ENCODE measurements around the gene PRDM2. TPM values are rescaled to one million over a fixed set of nuclear protein-coding genes. Genes with fewer than 3 reads are reported as not detected.

Gene PRDM2
- total RNA-seq, 2 experiments from 2014 or later, result 56.3 to 58.4 TPM

DNA sequence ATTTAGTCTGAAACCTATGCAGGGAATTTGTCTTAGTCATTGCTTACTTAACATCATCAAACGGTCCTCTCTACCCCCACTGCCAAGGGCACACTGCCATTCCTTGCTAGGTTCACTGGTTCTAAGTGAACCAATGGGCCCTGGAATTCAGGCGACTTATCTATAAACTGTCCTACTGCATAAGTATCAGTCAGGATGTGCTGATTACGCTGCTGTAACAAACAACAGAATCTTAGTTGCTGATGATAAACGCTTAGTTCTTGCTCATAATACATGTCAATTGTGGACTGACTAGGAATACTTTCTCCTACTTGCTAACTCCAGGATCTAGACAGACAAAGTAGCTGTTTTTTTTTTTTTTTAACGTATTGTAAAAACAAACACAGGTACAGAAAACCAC lies 136.1 kb downstream of the PRDM2 start:
- Mint-ChIP-seq H3K27ac (no peak overlapping the region), H3K9me3 (no peaks in the 10 kb centered on the region), H3K36me3 (ENCODE audit: low read depth) (no peaks in the 10 kb centered on the region), H3K27me3 (peaks cover 7% of the 10 kb centered on the region), H3K4me1 (no peaks in the 10 kb centered on the region), H3K4me3 (no peak overlapping the region)
- DNase-seq, result no peak
- CTCF ChIA-PET, result no interaction called here
- POLR2A ChIA-PET, result no interaction called here

DNA sequence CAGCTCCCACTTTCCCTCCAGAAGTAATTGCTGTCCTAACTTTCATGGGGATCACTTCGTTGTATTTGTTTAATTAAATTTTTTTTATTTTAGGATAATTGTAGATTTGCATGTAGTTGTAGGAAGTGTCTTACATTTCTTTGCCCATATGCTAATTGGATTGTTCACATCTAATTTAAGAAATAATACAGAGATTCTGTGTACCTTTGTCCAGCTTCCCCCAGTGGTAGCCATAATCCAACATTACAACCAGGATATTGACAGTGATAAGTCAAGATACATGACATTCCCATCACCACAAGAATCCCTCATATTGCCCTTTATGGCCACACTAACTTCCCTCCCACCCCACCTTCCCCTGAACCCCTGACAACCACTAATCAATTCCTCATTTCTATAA lies 136.6 kb downstream of the PRDM2 start:
- POLR2A ChIA-PET, result no interaction called here
- DNase-seq, result no peak
- Mint-ChIP-seq H3K27ac (no peak overlapping the region), H3K4me3 (no peak overlapping the region), H3K4me1 (no peaks in the 10 kb centered on the region), H3K27me3 (peaks cover 7% of the 10 kb centered on the region), H3K9me3 (no peaks in the 10 kb centered on the region), H3K36me3 (ENCODE audit: low read depth) (no peaks in the 10 kb centered on the region)
- CTCF ChIA-PET, result no interaction called here

DNA sequence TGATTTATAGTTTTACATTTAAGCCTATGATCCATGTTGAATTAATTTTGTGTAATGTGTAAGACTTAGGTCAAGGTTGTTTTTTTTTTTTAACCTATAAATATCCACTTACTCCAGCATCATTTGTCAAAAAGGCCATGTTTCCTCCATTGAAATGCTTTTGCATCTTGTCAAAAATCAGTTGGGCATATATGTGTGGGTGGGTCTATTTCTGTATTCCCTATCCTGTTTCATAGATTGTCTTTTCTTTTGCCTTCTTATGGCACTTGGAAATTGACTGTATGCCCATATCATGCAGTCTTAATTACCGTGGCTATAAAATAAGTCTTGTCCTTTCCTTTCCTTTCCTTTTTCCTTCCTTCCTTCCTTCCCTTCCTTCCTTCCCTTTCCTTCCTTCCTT lies 138.2 kb downstream of the PRDM2 start:
- Mint-ChIP-seq H3K27me3 (peaks cover 18% of the 10 kb centered on the region), H3K4me1 (no peaks in the 10 kb centered on the region), H3K4me3 (no peak overlapping the region), H3K36me3 (ENCODE audit: low read depth) (no peaks in the 10 kb centered on the region), H3K27ac (no peak overlapping the region), H3K9me3 (no peaks in the 10 kb centered on the region)
- CTCF ChIA-PET, result no interaction called here
- no peak for DNase-seq
- POLR2A ChIA-PET, result no interaction called here

DNA sequence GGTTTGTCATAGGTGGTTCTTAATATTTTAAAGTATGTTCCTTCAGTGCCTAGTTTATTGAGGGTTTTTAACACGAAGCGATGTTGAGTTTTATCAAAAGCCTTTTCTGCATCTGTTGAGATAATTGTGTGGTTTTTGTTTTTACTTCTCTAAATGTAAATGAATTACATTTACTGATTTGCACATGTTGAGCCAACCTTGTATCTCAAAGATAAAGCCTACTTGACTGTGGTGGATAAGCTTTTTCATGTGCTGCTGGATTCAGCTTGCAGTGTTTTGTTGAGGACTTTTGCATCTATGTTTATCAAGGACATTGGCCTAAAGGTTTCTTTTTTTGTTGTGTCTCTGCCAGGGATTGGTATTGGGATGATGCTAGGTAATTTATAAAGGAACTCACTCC lies 142.5 kb downstream of the PRDM2 start:
- peaks cover 17% of the 10 kb centered on the region for H3K27me3 Mint-ChIP-seq
- POLR2A ChIA-PET, result no interaction called here
- CTCF ChIA-PET, result no interaction called here
- no peak overlapping the region for H3K27ac Mint-ChIP-seq
- H3K4me1 Mint-ChIP-seq, result no peaks in the 10 kb centered on the region
- H3K4me3 Mint-ChIP-seq, result no peak overlapping the region
- no peak for DNase-seq
- H3K9me3 Mint-ChIP-seq, result no peaks in the 10 kb centered on the region
- no peaks in the 10 kb centered on the region for H3K36me3 Mint-ChIP-seq (ENCODE audit: low read depth)

DNA sequence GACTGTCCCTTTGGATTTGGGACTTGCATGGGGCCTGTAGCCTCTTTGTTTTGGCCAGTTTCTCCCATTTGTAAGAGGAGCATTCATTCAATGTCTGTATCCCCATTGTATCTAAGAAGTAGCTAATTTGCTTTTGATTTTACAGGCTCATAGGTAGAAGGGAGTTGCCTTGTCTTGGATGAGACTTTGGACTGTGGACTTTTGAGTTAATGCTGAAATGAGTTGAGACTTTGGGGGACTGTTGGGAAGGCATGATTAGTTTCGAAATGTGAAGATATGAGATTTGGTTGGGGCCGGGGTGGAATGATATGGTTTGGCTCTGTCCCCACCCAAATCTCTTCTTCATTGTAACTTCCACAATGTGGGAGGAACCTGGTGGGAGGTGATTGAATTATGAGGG lies 151.7 kb downstream of the PRDM2 start:
- no peak for DNase-seq
- H3K4me3 Mint-ChIP-seq, result no peak overlapping the region
- ChIA-PET POLR2A (no interaction called here), CTCF (no interaction called here)
- H3K27ac Mint-ChIP-seq, result no peak overlapping the region
- H3K9me3 Mint-ChIP-seq, result peaks cover 11% of the 10 kb centered on the region
- H3K27me3 Mint-ChIP-seq, result peaks cover 1% of the 10 kb centered on the region
- no peaks in the 10 kb centered on the region for H3K4me1 Mint-ChIP-seq
- no peaks in the 10 kb centered on the region for H3K36me3 Mint-ChIP-seq (ENCODE audit: low read depth)

DNA sequence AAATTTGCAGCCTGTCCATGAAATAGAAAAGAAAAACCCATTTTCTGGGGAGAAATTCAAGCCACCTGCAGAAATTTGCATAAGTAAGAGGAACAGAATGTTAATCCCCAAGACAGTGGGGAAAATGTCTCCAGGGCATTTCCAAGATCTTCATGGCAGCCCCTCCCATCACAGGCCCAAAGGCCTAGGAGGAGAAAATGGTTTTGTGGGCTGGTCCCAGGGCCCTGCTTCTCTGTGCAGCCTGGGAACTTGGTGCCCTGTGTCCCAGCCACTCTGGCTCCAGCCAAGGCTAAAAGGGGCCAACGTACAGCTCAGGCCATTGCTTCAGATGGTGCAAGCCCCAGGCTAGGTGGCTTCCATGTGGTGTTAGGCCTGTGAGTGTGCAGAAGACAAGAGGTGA lies 155.6 kb downstream of the PRDM2 start:
- Mint-ChIP-seq H3K9me3 (peaks cover 12% of the 10 kb centered on the region), H3K27me3 (peaks cover 7% of the 10 kb centered on the region), H3K4me3 (no peak overlapping the region), H3K36me3 (ENCODE audit: low read depth) (no peaks in the 10 kb centered on the region), H3K4me1 (no peaks in the 10 kb centered on the region), H3K27ac (no peak overlapping the region)
- ChIA-PET POLR2A (no interaction called here), CTCF (no interaction called here)
- no peak for DNase-seq

DNA sequence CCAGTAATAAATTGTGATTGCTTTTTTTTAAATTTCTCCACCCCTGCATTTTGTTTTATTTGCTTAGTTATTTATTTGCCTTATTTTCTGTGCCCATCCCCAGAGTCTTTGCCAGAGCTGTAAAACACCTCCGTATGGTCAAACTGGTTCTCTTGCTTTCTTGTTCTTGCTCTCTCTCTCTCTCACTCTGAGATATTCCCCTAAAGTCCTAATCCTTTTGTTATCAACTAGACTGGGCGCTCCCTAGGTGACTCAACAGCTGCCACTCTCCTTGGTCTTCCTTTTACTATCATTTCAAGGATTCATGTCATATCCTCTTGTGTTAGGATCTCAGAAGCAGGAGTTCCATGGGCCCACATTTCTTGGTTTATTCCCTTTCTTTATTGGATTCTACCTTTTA lies 160.0 kb downstream of the PRDM2 start:
- CTCF ChIA-PET, result no interaction called here
- Mint-ChIP-seq H3K27me3 (peaks cover 6% of the 10 kb centered on the region), H3K9me3 (peaks cover 10% of the 10 kb centered on the region), H3K27ac (no peak overlapping the region), H3K4me3 (no peak overlapping the region), H3K4me1 (no peaks in the 10 kb centered on the region), H3K36me3 (ENCODE audit: low read depth) (no peaks in the 10 kb centered on the region)
- no peak for DNase-seq
- POLR2A ChIA-PET, result no interaction called here

DNA sequence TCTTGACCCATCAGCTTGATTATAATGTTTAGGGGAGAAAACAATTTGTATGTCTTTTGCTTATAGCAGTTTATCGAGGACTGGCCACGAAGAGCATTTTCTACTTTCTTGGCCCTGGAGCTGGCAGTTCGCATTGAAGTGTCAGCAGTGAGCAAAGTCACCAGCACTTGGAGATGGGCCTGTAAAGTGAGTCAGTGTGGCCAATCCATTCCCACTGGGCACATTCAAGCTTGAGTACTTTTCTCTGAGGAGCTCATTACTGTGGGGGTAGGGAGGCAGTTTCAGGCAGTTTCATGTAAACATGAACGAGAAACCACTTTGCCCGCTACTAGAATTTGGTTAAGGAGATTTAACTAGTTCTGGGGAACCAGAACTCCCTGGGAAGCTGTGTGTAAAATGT lies 164.8 kb downstream of the PRDM2 start:
- DNase-seq, result no peak
- ChIA-PET CTCF (no interaction called here), POLR2A (no interaction called here)
- no peaks in the 10 kb centered on the region for H3K36me3 Mint-ChIP-seq (ENCODE audit: low read depth)
- H3K9me3 Mint-ChIP-seq, result no peaks in the 10 kb centered on the region
- H3K4me1 Mint-ChIP-seq, result no peaks in the 10 kb centered on the region
- H3K27ac Mint-ChIP-seq, result no peak overlapping the region
- H3K27me3 Mint-ChIP-seq, result peaks cover 4% of the 10 kb centered on the region
- no peak overlapping the region for H3K4me3 Mint-ChIP-seq

DNA sequence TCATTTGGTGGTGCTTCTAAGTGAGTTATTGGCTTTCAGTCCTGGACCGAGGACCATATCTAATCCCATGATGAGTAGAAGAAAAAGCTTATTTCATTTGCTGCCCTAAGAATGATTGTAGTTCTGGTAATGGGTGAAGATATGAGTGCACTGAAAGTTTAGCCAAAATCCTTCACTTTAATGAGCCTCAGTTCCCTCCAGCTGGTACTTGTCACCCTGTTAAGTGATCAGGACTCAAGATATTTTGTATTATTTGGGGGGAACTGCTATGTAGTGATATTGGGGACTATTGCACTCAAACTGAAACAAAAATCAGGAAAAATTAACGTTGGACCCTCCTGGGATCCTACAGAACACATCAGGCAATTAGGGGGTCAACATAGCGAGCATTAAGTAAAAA lies 165.9 kb downstream of the PRDM2 start:
- ChIA-PET POLR2A (no interaction called here), CTCF (no interaction called here)
- Mint-ChIP-seq H3K36me3 (ENCODE audit: low read depth) (no peaks in the 10 kb centered on the region), H3K27ac (no peak overlapping the region), H3K4me1 (no peaks in the 10 kb centered on the region), H3K9me3 (no peaks in the 10 kb centered on the region), H3K4me3 (no peak overlapping the region), H3K27me3 (no peaks in the 10 kb centered on the region)
- DNase-seq, result no peak

DNA sequence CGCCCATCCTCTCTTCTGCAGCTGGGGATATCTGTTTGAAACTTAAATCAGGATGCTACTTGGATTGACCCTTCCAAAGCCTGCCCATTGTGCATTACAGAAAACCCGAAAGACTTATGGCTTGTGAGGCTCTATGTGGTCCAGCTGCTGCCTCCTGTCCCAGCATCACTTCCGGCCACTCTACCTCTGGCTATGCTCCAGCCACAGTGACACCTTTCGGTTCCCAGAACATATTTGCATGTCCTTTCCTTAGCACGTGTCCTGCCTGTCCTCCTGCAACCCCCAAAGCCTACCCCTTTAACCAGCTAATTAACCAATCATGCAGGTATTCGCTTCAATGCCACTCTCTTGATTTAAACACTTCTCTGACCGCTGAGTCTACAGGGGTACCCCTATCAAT lies 167.6 kb downstream of the PRDM2 start:
- CTCF ChIA-PET, result no interaction called here
- no peak overlapping the region for H3K4me3 Mint-ChIP-seq
- H3K36me3 Mint-ChIP-seq (ENCODE audit: low read depth), result no peaks in the 10 kb centered on the region
- no peak for DNase-seq
- POLR2A ChIA-PET, result no interaction called here
- H3K27me3 Mint-ChIP-seq, result no peaks in the 10 kb centered on the region
- H3K4me1 Mint-ChIP-seq, result no peaks in the 10 kb centered on the region
- H3K9me3 Mint-ChIP-seq, result no peaks in the 10 kb centered on the region
- no peak overlapping the region for H3K27ac Mint-ChIP-seq

DNA sequence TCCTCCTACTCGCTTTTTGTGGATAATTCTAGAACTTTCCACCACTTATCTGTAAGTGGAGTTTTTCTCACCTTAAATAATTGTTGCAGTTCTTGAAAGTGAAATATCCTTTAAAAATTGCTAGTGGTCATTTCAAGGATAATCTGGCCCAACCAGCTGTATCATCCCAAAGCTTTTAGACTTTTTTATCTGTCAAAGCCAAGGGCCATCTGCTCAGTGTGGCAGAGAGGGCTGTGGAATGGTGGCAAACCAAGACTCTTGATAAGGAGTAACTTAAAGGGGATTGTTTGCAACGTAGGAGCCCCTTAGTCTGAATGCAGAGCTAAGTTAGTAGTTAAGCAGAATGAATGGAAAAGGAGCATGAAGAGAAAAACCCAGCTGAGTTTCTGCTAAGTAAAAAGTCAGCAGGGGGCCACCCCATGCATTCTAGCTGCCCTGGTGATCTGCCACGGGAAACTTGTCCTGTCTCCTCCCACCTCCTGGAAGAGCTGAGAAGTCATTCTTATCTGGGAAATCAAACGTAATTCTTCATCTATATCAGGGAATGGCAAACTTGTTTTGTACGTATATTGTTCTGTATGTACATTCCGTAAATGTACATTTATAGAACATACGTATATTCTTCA lies 169.3 kb downstream of the PRDM2 start:
- Mint-ChIP-seq H3K4me1 (no peaks in the 10 kb centered on the region), H3K27ac (no peak overlapping the region), H3K4me3 (no peak overlapping the region), H3K36me3 (ENCODE audit: low read depth) (no peaks in the 10 kb centered on the region), H3K9me3 (no peaks in the 10 kb centered on the region), H3K27me3 (no peaks in the 10 kb centered on the region)
- CTCF ChIA-PET, result no interaction called here
- POLR2A ChIA-PET, result no interaction called here
- DNase-seq, result no peak

DNA sequence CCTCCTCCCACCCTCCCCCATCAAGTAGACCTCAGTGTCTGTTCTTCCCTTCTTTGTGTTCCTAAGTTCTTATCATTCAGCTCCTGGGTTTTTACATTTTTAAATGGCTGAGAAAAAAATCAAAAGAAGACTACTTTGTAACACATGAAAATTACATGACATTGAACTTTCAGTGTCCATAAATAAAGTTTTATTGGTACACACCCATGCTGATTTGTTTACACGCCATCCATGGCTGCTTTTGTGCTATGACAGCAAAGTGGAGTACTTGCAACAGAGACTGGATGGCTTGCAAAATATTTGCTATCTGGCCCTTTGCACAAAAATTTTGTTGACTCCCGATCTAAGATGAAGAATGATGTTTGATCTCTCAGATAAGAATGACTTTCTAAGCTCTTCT lies 171.4 kb downstream of the PRDM2 start:
- Mint-ChIP-seq H3K4me1 (no peaks in the 10 kb centered on the region), H3K27me3 (no peaks in the 10 kb centered on the region), H3K9me3 (no peaks in the 10 kb centered on the region), H3K36me3 (ENCODE audit: low read depth) (no peaks in the 10 kb centered on the region), H3K27ac (no peak overlapping the region), H3K4me3 (no peak overlapping the region)
- POLR2A ChIA-PET, result no interaction called here
- DNase-seq, result no peak
- CTCF ChIA-PET, result no interaction called here

DNA sequence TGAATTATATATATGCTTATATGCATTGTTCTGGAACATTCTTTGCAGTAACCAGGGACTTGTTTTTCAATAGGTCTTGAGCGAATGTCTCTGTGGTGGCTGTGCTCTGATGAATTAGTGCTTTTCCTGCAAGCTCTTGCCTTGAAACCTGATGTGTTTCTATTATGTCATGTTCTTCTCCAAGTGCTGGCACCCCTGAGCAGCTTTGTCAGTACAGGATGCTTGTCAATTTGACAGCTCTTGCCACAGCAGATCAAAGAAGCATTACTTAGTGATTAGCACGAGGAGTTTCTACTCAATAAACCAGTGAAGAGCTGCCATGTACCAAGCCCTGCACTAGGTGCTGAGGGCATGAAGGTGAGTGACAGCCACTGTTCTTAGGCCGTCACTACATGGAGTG lies 171.9 kb downstream of the PRDM2 start:
- Mint-ChIP-seq H3K9me3 (no peaks in the 10 kb centered on the region), H3K27me3 (no peaks in the 10 kb centered on the region), H3K4me1 (no peaks in the 10 kb centered on the region), H3K27ac (no peak overlapping the region), H3K4me3 (no peak overlapping the region), H3K36me3 (ENCODE audit: low read depth) (no peaks in the 10 kb centered on the region)
- ChIA-PET POLR2A (no interaction called here), CTCF (no interaction called here)
- no peak for DNase-seq

DNA sequence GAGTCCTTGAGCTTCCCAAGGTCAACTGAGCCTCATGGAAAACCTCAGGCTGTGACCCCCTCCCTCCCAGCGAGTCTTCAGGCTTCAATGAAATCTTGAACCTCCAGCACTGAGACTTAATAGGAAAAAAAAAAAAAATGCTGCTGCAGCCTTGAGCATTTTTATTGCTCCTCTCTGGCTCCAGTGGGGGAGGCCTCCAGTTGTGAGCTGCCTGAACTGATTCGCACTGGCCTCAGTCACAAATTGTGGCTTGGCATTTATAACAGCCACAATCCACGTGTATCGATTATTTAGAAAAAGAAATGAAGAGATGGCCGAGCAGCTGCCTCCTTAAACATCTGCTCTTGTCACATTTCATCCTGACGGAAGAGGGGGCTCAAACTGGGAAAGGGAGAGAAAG lies 173.0 kb downstream of the PRDM2 start:
- no peaks in the 10 kb centered on the region for H3K27me3 Mint-ChIP-seq
- H3K4me1 Mint-ChIP-seq, result no peaks in the 10 kb centered on the region
- no peaks in the 10 kb centered on the region for H3K36me3 Mint-ChIP-seq (ENCODE audit: low read depth)
- H3K9me3 Mint-ChIP-seq, result no peaks in the 10 kb centered on the region
- ChIA-PET CTCF (no interaction called here), POLR2A (no interaction called here)
- no peak for DNase-seq
- H3K27ac Mint-ChIP-seq, result no peak overlapping the region
- no peak overlapping the region for H3K4me3 Mint-ChIP-seq

Measured in activated CD4-positive, alpha-beta memory T cell treated with anti-CD3 and anti-CD28 coated beads, Interleukin-2, amount 10 ng/mL, durations not matched to agents 7 days and 5 days (primary cell).